Central memory CD4-positive, alpha-beta T cell (primary cell): ENCODE results near the gene PLCG2.

Source experiments
- DNase-seq: peaks from one replicate; pipeline ENCODE4 v3.0.0; 2022

The PLCG2 gene

GRCh38 chr16:81817789-81818567 lies 38.9 kb downstream of the PLCG2 start:
- no peak for DNase-seq

GRCh38 chr16:81818568-81818896 lies 39.4 kb downstream of the PLCG2 start:
- no peak for DNase-seq

GRCh38 chr16:81818905-81819304 lies 39.8 kb downstream of the PLCG2 start:
- no peak for DNase-seq

DNA sequence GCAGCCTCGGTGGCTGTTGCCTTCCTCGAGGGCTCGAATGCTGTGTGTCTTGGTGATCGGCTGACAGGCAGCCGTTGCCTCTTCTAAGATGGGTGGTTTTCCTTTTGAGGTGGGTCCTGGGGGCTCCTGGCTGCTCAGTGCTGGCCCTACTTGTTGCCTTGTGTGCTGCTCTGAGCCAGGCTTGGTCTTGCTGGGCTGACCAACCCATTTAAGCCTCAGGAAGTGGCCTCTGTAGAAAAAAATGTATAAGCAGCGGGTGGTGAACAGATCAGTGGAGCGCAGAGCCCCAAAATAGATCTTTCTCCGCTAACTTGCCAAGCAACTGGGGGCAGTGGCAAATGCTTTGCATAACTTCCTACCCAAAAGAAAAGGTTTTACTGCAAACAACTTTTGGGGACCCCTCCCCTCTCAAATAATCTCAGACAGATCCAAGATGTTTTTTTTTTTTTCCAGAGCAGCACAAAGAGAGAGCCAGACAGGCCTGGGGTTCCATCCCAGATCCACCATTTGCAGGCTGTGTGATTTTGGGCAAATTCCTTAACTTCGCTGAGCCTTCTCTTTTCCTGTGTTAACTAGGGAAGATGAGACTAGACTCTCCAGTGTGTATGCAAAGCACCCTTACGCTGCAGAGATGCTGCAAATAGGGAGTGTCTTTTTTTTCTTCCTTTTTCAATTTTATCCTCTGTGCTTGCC lies 42.5 kb downstream of the PLCG2 start:
- DNase-seq = no peak

DNA sequence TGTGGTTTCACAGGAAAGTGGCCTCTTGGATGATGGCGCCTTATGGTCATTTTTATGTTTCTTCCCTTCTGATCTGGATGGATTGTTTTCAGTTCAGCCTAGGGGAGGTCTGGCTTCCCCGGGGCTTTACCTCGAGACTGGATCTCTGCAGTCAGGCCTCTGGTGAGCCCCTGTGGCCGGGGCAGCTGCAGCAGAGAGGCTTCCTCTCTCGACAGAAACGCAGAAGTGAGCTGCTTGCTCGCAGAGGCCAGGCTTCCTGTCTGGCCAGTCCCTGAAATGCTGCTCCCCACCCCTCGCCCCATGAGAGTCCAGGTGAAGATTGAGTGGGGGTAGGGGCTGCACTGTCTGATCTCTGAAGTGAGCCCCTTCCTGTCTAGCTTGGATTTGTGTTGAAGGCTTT lies 44.0 kb downstream of the PLCG2 start:
- DNase-seq = no peak

DNA sequence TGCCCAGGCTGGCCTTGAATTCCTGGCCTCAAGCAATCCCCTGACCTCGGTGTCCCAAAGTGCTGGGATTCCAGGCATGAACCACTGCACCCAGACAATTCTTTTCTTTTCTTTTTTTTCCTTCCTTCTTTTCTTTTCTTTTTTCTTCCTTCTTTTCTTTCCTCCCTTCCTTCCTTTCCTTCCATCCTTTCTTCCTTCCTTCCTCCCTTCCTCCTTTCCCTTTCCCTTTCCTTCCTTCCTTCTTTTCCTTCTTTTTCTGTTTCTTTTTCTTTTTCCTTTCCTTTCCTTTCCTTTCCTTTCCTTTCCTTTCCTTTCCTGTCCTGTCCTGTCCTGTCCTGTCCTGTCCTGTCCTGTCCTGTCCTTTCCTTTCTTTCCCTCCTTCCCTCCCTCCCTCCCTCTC lies 44.6 kb downstream of the PLCG2 start:
- DNase-seq = no peak

GRCh38 chr16:81826523-81826922 lies 47.4 kb downstream of the PLCG2 start:
- no peak for DNase-seq

DNA sequence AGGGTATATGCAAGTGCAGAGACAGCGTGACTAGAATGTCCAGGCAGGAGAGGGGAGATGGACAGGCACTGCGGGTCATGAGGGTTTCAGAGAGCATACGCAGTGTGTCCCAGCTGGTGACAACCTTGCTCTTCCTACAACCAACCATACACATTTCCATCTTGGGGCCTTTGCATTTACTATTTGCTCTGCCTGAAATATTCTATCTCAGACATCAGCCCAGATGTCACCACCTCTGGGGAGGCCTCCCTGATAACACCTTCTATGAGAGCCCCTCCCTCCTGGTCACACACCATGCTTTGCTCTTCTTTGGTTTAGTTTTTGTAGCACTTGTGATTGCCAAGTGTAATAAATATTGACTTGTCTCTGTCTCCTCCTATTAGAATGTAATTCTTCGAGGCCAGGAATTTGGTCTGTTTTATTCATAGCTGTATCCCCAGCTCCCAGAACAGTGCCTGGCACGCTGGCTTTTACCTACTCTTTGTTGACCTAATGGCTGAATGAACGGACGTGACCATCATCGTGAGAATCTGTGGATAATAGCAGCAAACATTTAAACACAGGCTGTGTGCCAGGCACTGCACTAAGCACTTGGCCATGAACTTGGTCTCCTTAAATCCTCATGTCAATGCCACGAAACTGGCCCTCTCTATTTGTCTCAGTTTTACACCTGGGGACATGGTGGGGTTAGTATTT lies 51.9 kb downstream of the PLCG2 start:
- DNase-seq = no peak

GRCh38 chr16:81831722-81832126 lies 52.6 kb downstream of the PLCG2 start:
- DNase-seq = no peak

GRCh38 chr16:81832801-81833547 lies 53.9 kb downstream of the PLCG2 start:
- DNase-seq = no peak

GRCh38 chr16:81833751-81834150 lies 54.7 kb downstream of the PLCG2 start:
- DNase-seq = no peak

DNA sequence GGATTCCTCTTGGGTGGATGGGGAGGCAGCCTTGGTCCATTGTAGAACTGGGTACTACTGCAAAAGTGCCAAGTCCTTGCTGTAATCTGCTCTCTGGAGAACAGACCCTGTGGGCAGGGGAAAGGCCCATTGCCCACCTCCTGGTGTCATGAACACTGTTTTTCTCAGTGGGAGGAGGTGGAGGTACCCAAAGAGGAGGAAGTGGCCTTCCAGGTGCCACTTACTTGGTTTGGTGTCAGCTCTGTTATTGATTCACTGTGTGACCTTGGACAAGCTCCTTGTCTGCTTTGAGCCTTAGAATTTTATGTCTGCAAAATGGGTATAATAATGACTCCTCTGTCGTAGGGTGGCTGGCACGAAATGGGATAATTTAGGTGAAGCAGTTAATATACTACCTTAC lies 55.8 kb downstream of the PLCG2 start:
- no peak for DNase-seq

GRCh38 chr16:81836279-81837054 lies 57.4 kb downstream of the PLCG2 start:
- DNase-seq = no peak

DNA sequence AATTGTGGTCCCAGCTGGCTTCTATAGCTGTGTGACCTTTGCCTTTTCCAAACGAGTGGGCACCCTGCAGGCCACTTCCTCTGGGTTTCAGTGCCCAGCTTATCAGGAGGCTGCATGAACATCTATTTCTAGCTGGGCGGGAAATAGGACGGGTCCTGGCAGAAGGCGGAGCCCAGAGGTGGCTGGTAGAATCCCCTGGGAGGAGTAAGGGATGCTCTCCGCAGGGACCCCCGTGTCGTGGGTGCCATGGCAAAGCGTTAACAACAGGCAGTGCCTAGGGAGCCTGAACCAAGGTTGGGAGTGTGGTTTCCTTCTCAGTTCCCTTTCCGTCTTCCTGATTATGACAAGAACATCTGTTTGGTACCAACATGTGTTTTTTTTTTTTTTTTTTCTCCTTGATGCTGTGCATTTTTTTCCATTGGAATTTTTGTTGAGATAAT lies 58.2 kb downstream of the PLCG2 start:
- no peak for DNase-seq

- DNase-seq = no peak
These were observed 59.7 kb downstream of the PLCG2 start for GRCh38 chr16:81838794-81839193.

DNA sequence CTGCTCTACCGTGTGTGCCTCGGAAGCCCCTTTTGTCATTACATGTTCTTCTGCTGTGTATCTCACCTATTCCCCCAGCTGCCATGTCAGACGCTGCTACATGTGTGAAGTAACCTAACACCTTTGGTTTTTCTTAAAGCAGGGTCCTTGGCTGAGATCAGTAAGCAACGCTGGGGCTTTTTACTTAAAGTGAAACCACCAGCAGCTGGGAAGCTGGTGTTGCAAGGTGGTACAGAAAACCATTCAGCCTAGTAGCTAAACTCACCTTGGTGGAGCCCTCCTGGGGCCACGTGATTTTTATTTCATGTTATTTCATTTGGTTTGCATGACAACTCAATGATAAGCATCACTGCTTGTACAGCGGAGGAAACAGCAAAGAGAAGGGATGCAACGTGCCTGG lies 62.6 kb downstream of the PLCG2 start:
- no peak for DNase-seq

DNA sequence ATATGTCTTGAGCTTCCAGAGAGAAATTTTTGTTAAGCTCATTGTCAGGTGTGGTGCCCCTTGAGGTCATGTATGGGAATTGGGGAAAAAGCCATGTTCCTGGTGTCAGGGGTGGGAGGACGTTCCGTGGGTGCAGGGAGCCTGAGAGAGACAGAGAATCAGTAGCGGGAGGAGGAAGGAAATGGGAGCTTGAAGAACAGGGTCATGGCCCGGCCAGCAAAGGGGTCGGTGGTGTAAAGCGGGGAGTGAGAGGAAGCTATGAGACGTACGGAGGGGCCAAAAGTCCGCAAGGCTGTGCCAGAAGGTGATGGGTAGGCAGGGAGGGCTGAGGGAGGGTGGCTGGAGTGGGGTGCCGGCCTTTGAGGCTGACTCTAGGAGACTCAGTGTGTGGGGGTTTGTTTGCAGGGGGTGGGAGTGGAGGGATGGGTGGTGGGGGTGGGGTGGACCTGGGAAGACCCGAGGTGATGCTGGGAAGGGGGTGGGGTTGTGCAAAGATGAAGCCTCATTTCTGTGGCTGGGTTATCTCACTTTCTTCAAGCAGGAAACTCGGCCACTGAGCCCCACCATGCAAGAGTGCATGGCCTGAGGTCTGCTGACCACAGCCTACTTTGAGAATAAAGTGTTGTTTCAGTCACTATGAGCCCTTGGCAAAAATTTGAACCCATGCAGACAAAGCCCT lies 63.6 kb downstream of the PLCG2 start:
- DNase-seq = no peak

- no peak for DNase-seq
These were observed 64.1 kb downstream of the PLCG2 start for GRCh38 chr16:81843243-81843582.

GRCh38 chr16:81843683-81844082 lies 64.6 kb downstream of the PLCG2 start:
- no peak for DNase-seq

DNA sequence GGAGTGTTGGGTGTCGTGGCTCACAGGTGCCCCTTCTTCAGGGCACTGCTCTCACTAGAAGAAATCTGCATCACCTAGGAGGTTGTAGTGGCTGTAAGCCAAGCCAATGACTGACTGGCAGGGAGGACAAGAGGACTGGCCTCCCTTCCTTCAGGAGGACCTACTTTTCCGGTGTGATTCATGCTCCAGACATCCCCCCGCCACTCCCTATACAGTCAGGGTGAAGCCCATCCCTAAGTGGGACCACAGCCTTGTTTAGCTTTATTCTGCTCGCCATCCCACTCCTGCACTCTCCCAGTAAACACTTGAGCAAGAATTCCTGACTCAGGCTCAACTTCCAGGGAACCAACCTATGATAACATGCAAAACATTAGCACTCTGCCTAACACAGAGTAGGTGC lies 67.0 kb downstream of the PLCG2 start:
- DNase-seq = no peak

DNA sequence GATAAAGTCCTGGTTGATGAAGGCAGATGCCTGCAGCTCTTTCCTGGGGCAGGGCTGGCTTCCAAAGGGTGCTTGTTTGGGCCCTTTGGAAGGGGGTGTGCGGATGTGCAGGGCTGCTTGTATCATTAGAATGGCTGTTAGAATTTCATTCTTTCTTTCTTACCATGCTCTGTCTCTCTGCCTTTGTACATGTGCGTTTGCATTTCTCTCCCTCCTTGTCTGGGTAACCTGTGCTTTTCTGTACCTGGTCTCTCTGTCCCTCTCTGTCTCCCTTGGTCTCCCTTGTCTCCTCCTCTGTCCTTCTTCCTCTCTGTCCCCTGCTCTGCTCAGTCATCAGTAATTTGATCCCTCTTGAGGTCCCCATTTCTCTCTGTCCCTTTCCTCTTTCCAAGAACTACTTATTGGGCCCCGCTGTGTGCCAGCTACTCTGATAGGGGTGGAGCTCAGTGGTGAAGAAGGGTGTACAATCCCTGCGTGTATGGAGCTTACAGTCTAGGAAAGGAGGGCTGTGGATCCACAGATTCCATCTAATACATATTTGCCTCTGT lies 69.3 kb downstream of the PLCG2 start:
- no peak for DNase-seq
